AG04450 (cell line): Measurements from ENCODE around the gene CALML6. TPM values are rescaled to one million over a fixed set of nuclear protein-coding genes. Genes with fewer than 3 reads are reported as not detected.

Experiments used
- CTCF ChIA-PET: fragments of 300-600, 350-600 bp; formaldehyde crosslinking; extraction: SDS; loops from one replicate; lab custom pipeline; 2022; ENCODE audit warnings: antibody characterized with exemption, inconsistent platforms; lab: Charles Lee
- POLR2A ChIA-PET: fragments of 350-600 bp; formaldehyde crosslinking; extraction: SDS; loops from one replicate; lab custom pipeline; 2021; ENCODE audit warnings: antibody characterized with exemption, inconsistent platforms; lab: Yijun Ruan, JAX
- DNase-seq: peaks from one replicate; pipeline ENCODE4 v3.0.0-alpha.2; 2011; ENCODE audit warnings: low read depth, low spot score
- H3K27ac ChIP-seq: one replicate; pipeline ENCODE4 v1.5.1; 2012; ENCODE audit warnings: low read depth, low read length, control low read depth
- H3K27me3 ChIP-seq: one replicate; pipeline ENCODE4 v1.6.0; 2012; ENCODE audit warnings: low read length; ENCODE audit not compliant: control insufficient read depth, insufficient read depth
- H3K4me3 ChIP-seq: 2 replicates; pipeline ENCODE4 v1.5.1; 2011; ENCODE audit warnings: mild to moderate bottlenecking, low read depth, low read length, control low read depth
- H3K9me3 ChIP-seq: 2 replicates; pipeline ENCODE4 v1.5.1; 2012; ENCODE audit warnings: low read length; ENCODE audit not compliant: control insufficient read depth, insufficient read depth
- CTCF ChIP-seq: IDR thresholded peaks from 2 replicates; pipeline ENCODE4 v1.5.1; 2011; ENCODE audit warnings: low read depth, low read length, control low read depth, inconsistent platforms
- polyA plus RNA-seq: library from polyadenylated mRNA; depleted of rRNA; stranded (reverse); fragments of >200 nt; gene quantifications from 2 replicates; pipeline ENCODE4 v1.2.3, GENCODE V29; 2011

CALML6 gene
- polyA plus RNA-seq, 1 experiment, result 0.21 TPM

GRCh38 chr1:1915911-1916840 is 1.1 kb downstream of the CALML6 start:
- TF ChIP-seq CTCF, result no peak
- no peak for DNase-seq
- Histone ChIP-seq H3K4me3 (no peak overlapping the region), H3K27me3 (peaks cover 6% of the 10 kb centered on the region), H3K27ac (no peak overlapping the region), H3K9me3 (peaks cover 3% of the 10 kb centered on the region; the same call in 1 of the 2 replicates)
- POLR2A ChIA-PET, result no interaction called here
- CTCF ChIA-PET, result interaction anchor here (0.6 to 0.8 kb wide), 2 partner anchors 7 to 10 kb away, joined by 3 read pairs; no protein-coding TSS in a partner anchor

- Histone ChIP-seq H3K27me3 (peaks cover 6% of the 10 kb centered on the region), H3K9me3 (peaks cover 3% of the 10 kb centered on the region; the same call in 1 of the 2 replicates), H3K27ac (no peak overlapping the region), H3K4me3 (no peak overlapping the region)
- ChIA-PET POLR2A (interaction anchor here (0.6 kb wide), 1 partner anchor 787 kb away, joined by 16 read pairs; no protein-coding TSS in a partner anchor), CTCF (interaction anchor here (0.6 to 0.8 kb wide), 2 partner anchors 8 to 10 kb away, joined by 3 read pairs; no protein-coding TSS in a partner anchor)
- no peak for DNase-seq
- TF ChIP-seq CTCF, result no peak
These were observed 1.8 kb downstream of the CALML6 start for GRCh38 chr1:1916851-1917251.

GRCh38 chr1:1917304-1917976 is 2.4 kb downstream of the CALML6 start:
- Histone ChIP-seq H3K27ac (no peak overlapping the region), H3K9me3 (peaks cover 3% of the 10 kb centered on the region; the same call in 1 of the 2 replicates), H3K27me3 (peaks cover 8% of the 10 kb centered on the region), H3K4me3 (no peak overlapping the region)
- no peak for DNase-seq
- no peak for TF ChIP-seq CTCF
- POLR2A ChIA-PET, result interaction anchor here (0.6 kb wide), 1 partner anchor 788 kb away, joined by 16 read pairs; no protein-coding TSS in a partner anchor
- CTCF ChIA-PET, result interaction anchor here (1.3 kb wide), 1 partner anchor 127 kb away, joined by 4 read pairs; no protein-coding TSS in a partner anchor

GRCh38 chr1:1917995-1918900 is 3.2 kb downstream of the CALML6 start:
- Histone ChIP-seq H3K9me3 (peaks cover 3% of the 10 kb centered on the region; the same call in 1 of the 2 replicates), H3K27ac (no peak overlapping the region), H3K27me3 (peaks cover 8% of the 10 kb centered on the region), H3K4me3 (peak overlapping the region; percentile 53)
- no peak for DNase-seq
- no peak for TF ChIP-seq CTCF
- CTCF ChIA-PET, result interaction anchor here (1.3 kb wide), 1 partner anchor 126 kb away, joined by 4 read pairs; no protein-coding TSS in a partner anchor
- POLR2A ChIA-PET, result no interaction called here
